Measurements from ENCODE around the gene MSH2. TPM values are rescaled to one million over a fixed set of nuclear protein-coding genes. Genes with fewer than 3 reads are reported as not detected.
A peak's percentile ranks its signal among the peaks of the same experiment; 100 is the strongest.

MSH2 gene
- total RNA-seq, 1 donor from 2014 or later = 56.5 TPM

GRCh38 chr2:47530105-47530760, 127.3 kb downstream of the MSH2 start:
- Mint-ChIP-seq H3K4me1 (ENCODE audit: unreplicated experiment) (no peaks in the 10 kb centered on the region), H3K27ac (ENCODE audit: unreplicated experiment) (no peak overlapping the region), H3K36me3 (ENCODE audit: low read depth, unreplicated experiment) (no peaks in the 10 kb centered on the region)

DNA sequence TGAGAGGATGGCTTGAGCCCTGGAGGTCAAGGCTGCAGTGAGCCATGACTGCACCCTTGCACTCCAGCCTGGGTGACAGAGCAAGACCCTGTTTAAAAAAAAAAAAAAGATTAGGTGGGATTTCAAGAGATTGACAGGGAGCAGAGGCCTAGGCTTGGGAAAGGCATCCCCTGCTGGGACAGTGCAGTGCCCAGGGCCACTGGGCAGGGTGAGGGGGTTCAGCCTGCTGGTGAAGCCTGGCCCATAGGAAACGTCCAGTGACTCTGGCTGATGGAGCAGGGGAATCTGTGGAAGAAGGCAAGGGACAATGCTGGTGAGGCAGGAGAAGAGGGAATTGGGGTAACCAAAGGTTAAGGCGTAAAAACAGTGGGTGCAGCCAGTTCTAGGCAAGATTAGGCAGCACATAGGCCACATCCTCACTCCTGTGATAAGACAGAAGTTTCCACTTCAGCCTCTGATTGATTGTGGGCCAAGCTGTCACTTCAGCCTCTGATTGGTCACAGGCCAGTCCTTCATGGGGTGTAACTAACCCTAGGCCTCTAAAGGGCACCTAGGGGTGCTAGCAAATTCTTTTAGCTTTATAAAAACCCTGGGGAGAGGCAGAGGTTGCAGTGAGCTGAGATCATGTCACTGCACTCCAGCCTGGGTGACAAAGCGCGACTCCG, 128.6 kb downstream of the MSH2 start:
- no peak for DNase-seq (ENCODE audit: low spot score)
- peaks cover 10% of the 10 kb centered on the region for H3K27me3 Mint-ChIP-seq (ENCODE audit: unreplicated experiment)
- H3K4me3 Mint-ChIP-seq (ENCODE audit: unreplicated experiment) = no peak overlapping the region
- TF ChIP-seq, protein P1, sequence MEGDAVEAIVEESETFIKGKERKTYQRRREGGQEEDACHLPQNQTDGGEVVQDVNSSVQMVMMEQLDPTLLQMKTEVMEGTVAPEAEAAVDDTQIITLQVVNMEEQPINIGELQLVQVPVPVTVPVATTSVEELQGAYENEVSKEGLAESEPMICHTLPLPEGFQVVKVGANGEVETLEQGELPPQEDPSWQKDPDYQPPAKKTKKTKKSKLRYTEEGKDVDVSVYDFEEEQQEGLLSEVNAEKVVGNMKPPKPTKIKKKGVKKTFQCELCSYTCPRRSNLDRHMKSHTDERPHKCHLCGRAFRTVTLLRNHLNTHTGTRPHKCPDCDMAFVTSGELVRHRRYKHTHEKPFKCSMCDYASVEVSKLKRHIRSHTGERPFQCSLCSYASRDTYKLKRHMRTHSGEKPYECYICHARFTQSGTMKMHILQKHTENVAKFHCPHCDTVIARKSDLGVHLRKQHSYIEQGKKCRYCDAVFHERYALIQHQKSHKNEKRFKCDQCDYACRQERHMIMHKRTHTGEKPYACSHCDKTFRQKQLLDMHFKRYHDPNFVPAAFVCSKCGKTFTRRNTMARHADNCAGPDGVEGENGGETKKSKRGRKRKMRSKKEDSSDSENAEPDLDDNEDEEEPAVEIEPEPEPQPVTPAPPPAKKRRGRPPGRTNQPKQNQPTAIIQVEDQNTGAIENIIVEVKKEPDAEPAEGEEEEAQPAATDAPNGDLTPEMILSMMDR (IDR thresholded peaks at IDR 0.05; ENCODE audit: unreplicated experiment) = no peak
- no peaks in the 10 kb centered on the region for H3K9me3 Mint-ChIP-seq (ENCODE audit: unreplicated experiment)
- H3K36me3 Mint-ChIP-seq (ENCODE audit: low read depth, unreplicated experiment) = no peaks in the 10 kb centered on the region
- H3K4me1 Mint-ChIP-seq (ENCODE audit: unreplicated experiment) = no peaks in the 10 kb centered on the region
- H3K27ac Mint-ChIP-seq (ENCODE audit: unreplicated experiment) = no peak overlapping the region

More at GRCh38 chr2:47530105-47530760, 127.3 kb downstream of the MSH2 start:
- Mint-ChIP-seq H3K4me3 (ENCODE audit: unreplicated experiment) (no peak overlapping the region), H3K27me3 (ENCODE audit: unreplicated experiment) (peaks cover 9% of the 10 kb centered on the region), H3K9me3 (ENCODE audit: unreplicated experiment) (no peaks in the 10 kb centered on the region)
- TF ChIP-seq, protein P1 (IDR thresholded peaks at IDR 0.05; ENCODE audit: unreplicated experiment) = no peak
- DNase-seq (ENCODE audit: low spot score) = no peak

Small RNA genes lying within 50 kb of the gene (microRNA-seq; reads per million reads assigned to microRNA genes)
- 1.2 reads per million, percentile 17 among the genes with 10 or more reads in this experiment for gene MIR559 (ENCODE audit: unreplicated experiment)

Other genes starting within 250 kb of the MSH2 start
- not detected for gene STPG4, start 247.8 kb upstream of the MSH2 start, total RNA-seq (ENCODE audit: unreplicated experiment)
- 422 TPM for gene CALM2, start 226.6 kb upstream of the MSH2 start, total RNA-seq (ENCODE audit: unreplicated experiment)
- 54.6 TPM for gene EPCAM, start 33.8 kb upstream of the MSH2 start, total RNA-seq (ENCODE audit: unreplicated experiment)
- gene KCNK12, start 167.8 kb downstream of the MSH2 start, total RNA-seq (ENCODE audit: unreplicated experiment) = 0.21 TPM